K562 (cell line): ENCODE results near the gene RALY. TPM values are rescaled to one million over a fixed set of nuclear protein-coding genes. Genes with fewer than 3 reads are reported as not detected.

Source experiments
- ATAC-seq: fragments of 200-7000 bp; cut with Tn5 transposase; 3 replicates; pipeline ENCODE4 v1.9.1; 2020; ENCODE audit warnings: moderate library complexity
- BruUV-seq: library from RNA; stranded (reverse); fragments of 400-500 nt; replicated peaks from 2 replicates; lab custom pipeline; 2021; lab: Mats Ljungman, UMichigan
- CTCF ChIA-PET: fragments of 300-600 bp; formaldehyde crosslinking; extraction: SDS; loops from one replicate; lab custom pipeline; 2021; ENCODE audit warnings: low intra/inter-chr PET ratio; lab: Yijun Ruan, JAX
- POLR2A ChIA-PET: fragments of 300-600, 350-650 bp; sonication (Branson Sonifier 250); formaldehyde crosslinking; extraction: SDS; loops from one replicate; lab custom pipeline; 2021; ENCODE audit warnings: antibody characterized with exemption, inconsistent platforms; lab: Yijun Ruan, JAX
- DNase-seq, 4 experiments: peaks; one replicate each; pipeline versions ENCODE4 v3.0.0 to v3.0.0-alpha.2; 2011 to 2018; ENCODE audit warnings: low spot score in 3 of 4, mixed read lengths in 3 of 4; ENCODE audit errors: extremely low read depth in 1 of 4
- FAIRE-seq: peaks from 2 replicates; lab custom pipeline; 2011; peaks lifted over from hg19 to GRCh38; lab: Jason Lieb, UNC
- H2AFZ ChIP-seq: 2 replicates; pipeline ENCODE4 v1.6.0; 2011; ENCODE audit warnings: low read depth, low read length, control low read depth, inconsistent platforms
- H3K27ac ChIP-seq: fragments of 200-600 bp; 3 replicates; pipeline ENCODE4 v1.8.0; 2011; ENCODE audit warnings: low read depth, mild to moderate bottlenecking, control low read depth, inconsistent platforms, low read length, moderate library complexity, mixed read lengths; ENCODE audit errors: extremely low read depth
- H3K27me3 ChIP-seq, 2 experiments: fragments of 300-600 bp in 1 of 2; 2 replicates in 1 of 2; 3 replicates in 1 of 2; pipeline versions ENCODE4 v1.6.0 to v1.8.0; 2011; ENCODE audit warnings: inconsistent platforms in 2 of 2, low read length in 2 of 2, mild to moderate bottlenecking in 1 of 2, mixed read lengths in 1 of 2, moderate library complexity in 1 of 2; ENCODE audit not compliant: control insufficient read depth in 2 of 2, insufficient read depth in 2 of 2
- H3K36me3 ChIP-seq: fragments of 300-600 bp; 3 replicates; pipeline ENCODE4 v1.8.0; 2011; ENCODE audit warnings: mild to moderate bottlenecking, low read length, inconsistent platforms; ENCODE audit not compliant: control insufficient read depth, insufficient read depth
- H3K4me1 ChIP-seq, 2 experiments: fragments of 200-600 bp in 1 of 2; replicated peaks in 1 of 2; 2 replicates in 1 of 2; 3 replicates in 1 of 2; pipeline versions ENCODE4 v1.5.1 to v1.8.0; 2011; ENCODE audit warnings: inconsistent platforms in 2 of 2, low read length in 2 of 2, mild to moderate bottlenecking in 1 of 2, mixed read lengths in 1 of 2, moderate library complexity in 1 of 2; ENCODE audit not compliant: control insufficient read depth in 2 of 2, insufficient read depth in 2 of 2
- H3K4me2 ChIP-seq: 2 replicates; pipeline ENCODE4 v1.6.1; 2011; ENCODE audit warnings: low read length, control low read depth, inconsistent platforms, mixed read lengths; ENCODE audit not compliant: insufficient read depth
- H3K4me3 ChIP-seq: fragments of 200-600 bp; sonication (generic), shearing (Covaris generic); 2 replicates; pipeline ENCODE4 v1.5.1; 2016; ENCODE audit warnings: control low read depth, inconsistent platforms
- H3K79me2 ChIP-seq: fragments of 200-600 bp; 3 replicates; pipeline ENCODE4 v1.8.0; 2011; ENCODE audit warnings: low read length, inconsistent platforms; ENCODE audit not compliant: control insufficient read depth, insufficient read depth
- H3K9ac ChIP-seq, 2 experiments: 2 replicates each; pipeline versions ENCODE4 v1.6.0 to v1.6.1; 2011; ENCODE audit warnings: low read depth in 2 of 2, low read length in 2 of 2, control low read depth in 1 of 2, inconsistent platforms in 1 of 2, mild to moderate bottlenecking in 1 of 2, mixed read lengths in 1 of 2; ENCODE audit not compliant: insufficient read depth in 1 of 2
- H3K9me1 ChIP-seq: one replicate; pipeline ENCODE4 v1.6.0; 2011; ENCODE audit warnings: inconsistent platforms, mild to moderate bottlenecking, low read length, moderate library complexity; ENCODE audit not compliant: control insufficient read depth, insufficient read depth
- H3K9me3 ChIP-seq: replicated peaks from 2 replicates; pipeline ENCODE4 v1.5.1; 2011; ENCODE audit warnings: low read depth, low read length, inconsistent platforms; ENCODE audit not compliant: control insufficient read depth, insufficient read depth
- H4K20me1 ChIP-seq: replicated peaks from 2 replicates; pipeline ENCODE4 v1.6.1; 2011; ENCODE audit warnings: low read length, inconsistent platforms, mixed read lengths; ENCODE audit not compliant: control insufficient read depth, insufficient read depth
- ASH1L ChIP-seq: fragments of 450-650 bp; IDR thresholded peaks from 2 replicates; pipeline ENCODE4 v1.6.1; 2018; ENCODE audit warnings: borderline replicate concordance, mild to moderate bottlenecking, low read depth; ENCODE audit not compliant: partially characterized antibody
- DNMT1 ChIP-seq: fragments of 450-650 bp; IDR thresholded peaks from 2 replicates; pipeline ENCODE4 v1.6.1; 2016; ENCODE audit warnings: antibody characterized with exemption, mild to moderate bottlenecking
- KAT7 ChIP-seq: sonication (generic); formaldehyde crosslinking; IDR thresholded peaks from 2 replicates; pipeline ENCODE4 v1.8.0; 2022; ENCODE audit warnings: missing genetic modification reagents, mild to moderate bottlenecking, borderline replicate concordance
- PML ChIP-seq: IDR thresholded peaks from 2 replicates; pipeline ENCODE4 v1.6.1; 2012; ENCODE audit warnings: low read length, inconsistent platforms
- TRIM28 ChIP-seq: fragments of 450-650 bp; IDR thresholded peaks from 2 replicates; pipeline ENCODE4 v1.6.1; 2017
- ZEB2 ChIP-seq: fragments of 450-650 bp; IDR thresholded peaks from 2 replicates; pipeline ENCODE4 v1.6.1; 2016
- ZNF217 ChIP-seq: sonication (generic); formaldehyde crosslinking; IDR thresholded peaks from 2 replicates; pipeline ENCODE4 v1.8.0; 2022; ENCODE audit warnings: mild to moderate bottlenecking, missing genetic modification reagents
- WGBS: fragments of 100-300 bp; shearing (Covaris generic); methylation state at CpG from one replicate; pipeline ENCODE4 v1.1.6; 2016; ENCODE audit warnings: low coverage, mixed read lengths; ENCODE audit not compliant: insufficient coverage; ENCODE audit errors: missing lambda C conversion rate; 5-methylcytosine and 5-hydroxymethylcytosine counted together
- in situ Hi-C: fragments of 300-500 bp; cut with MboI; formaldehyde crosslinking; loops from 4 replicates; pipeline ENCODE4 v1.15.0; 2018; ENCODE audit warnings: inconsistent platforms, mixed read lengths
- intact Hi-C: fragments of 100-400 bp; cut with micrococcal nuclease; formaldehyde crosslinking; loops from 2 replicates; pipeline ENCODE4 v1.14.2; 2022
- polyA plus RNA-seq, 8 experiments: library from polyadenylated mRNA; depleted of rRNA in 4 of 8; stranded (reverse) in 5 of 8; unstranded in 3 of 8; fragments of >200 nt; fragmentation: Nextera tagmentation in 2 of 8; fragmentation: Illumina TruSeq in 1 of 8; extraction: Ambion mirVana in 2 of 8; extraction: Trizol in 1 of 8; gene quantifications; 2 replicates each; pipeline versions ENCODE4 v1.2.1 to v1.2.3, GENCODE V29; 2011 to 2014; ENCODE audit warnings: inconsistent platforms in 1 of 8, missing spikeins in 1 of 8
- total RNA-seq, 7 experiments: library from RNA; depleted of rRNA in 6 of 7; stranded (reverse); fragments of >200 nt in 6 of 7; fragmentation: Illumina TruSeq in 2 of 7; extraction: Trizol in 2 of 7; gene quantifications; 2 replicates each; pipeline versions ENCODE4 v1.2.1 to v1.2.3, GENCODE V29; 2011 to 2021; ENCODE audit warnings: low replicate concordance in 1 of 7
- TF ChIP-seq, protein P1 (sequence below): fragments of 450-650 bp; formaldehyde crosslinking; IDR thresholded peaks from 2 replicates; pipeline ENCODE4 v1.4.0; 2020; ENCODE audit warnings: mild to moderate bottlenecking, moderate library complexity
- TF ChIP-seq, protein P2 (sequence below): fragments of 450-650 bp; IDR thresholded peaks from 2 replicates; pipeline ENCODE4 v1.6.1; 2018; ENCODE audit warnings: mild to moderate bottlenecking, low read depth; ENCODE audit not compliant: partially characterized antibody
- TF ChIP-seq, protein P3 (sequence below): fragments of 450-650 bp; IDR thresholded peaks from 2 replicates; pipeline ENCODE4 v1.6.1; 2017; ENCODE audit warnings: mild to moderate bottlenecking, moderate library complexity
- TF ChIP-seq, protein P4 (sequence below): sonication (generic); formaldehyde crosslinking; IDR thresholded peaks from 2 replicates; pipeline ENCODE4 v1.8.0; 2023; ENCODE audit warnings: mild to moderate bottlenecking, missing genetic modification reagents
- TF ChIP-seq, protein P5 (sequence below): IDR thresholded peaks from 2 replicates; pipeline ENCODE4 v1.6.1; 2016; ENCODE audit warnings: missing genetic modification characterization, missing compliant biosample characterization

The RALY gene
- total and polyA plus RNA-seq, 9 of the 15 experiments (the other 6 are each of a cell fraction or from before 2014, with no cell fraction given) = 0.80 to 207 (median 128) TPM

DNA sequence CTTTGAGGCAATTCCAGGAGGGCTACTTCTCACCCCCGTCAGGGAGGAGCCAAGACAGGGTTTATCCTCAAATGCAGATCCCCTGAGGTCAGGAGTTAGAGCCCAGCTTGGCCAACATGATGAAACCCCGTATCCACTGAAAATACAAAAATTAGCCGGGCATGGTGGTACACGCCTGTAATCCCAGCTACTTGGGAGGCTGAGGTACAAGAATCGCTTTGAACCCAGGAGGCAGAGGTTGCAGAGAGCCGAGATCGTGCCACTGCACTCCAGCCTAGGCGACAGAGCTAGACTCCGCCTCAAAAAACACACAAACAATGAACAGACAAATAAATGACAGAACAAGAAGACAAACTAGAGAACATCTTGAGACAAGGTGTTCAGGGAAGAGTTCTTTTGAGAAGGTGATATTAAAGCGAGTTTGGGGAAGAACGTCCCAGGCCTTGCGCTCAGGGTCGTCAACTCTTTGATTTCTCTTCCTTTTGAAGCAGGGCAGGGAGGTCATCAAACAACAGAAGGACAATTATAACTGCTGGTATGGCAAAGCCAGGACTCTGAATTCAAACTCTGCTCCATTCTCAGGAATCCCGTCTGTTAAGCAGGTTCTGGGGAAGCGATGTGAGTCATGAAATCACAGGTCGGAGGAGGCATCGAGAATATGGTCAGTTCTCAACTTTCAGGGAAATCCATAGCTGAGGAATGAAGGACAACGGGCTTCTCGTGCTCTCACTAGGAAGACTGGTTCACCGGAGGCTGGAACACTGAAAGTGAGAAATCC lies 1.4 kb upstream of the RALY start:
- no peaks in the 10 kb centered on the region for H3K27me3 ChIP-seq
- no peak for FAIRE-seq
- TSS peak; percentile 87 for BruUV-seq
- peaks cover 4% of the 10 kb centered on the region for H3K9me1 ChIP-seq
- H3K36me3 ChIP-seq = peaks cover 10% of the 10 kb centered on the region; the same call in 1 of the 3 replicates
- peaks cover 53% of the 10 kb centered on the region for H3K79me2 ChIP-seq
- POLR2A ChIA-PET = interaction anchor here (0.6 to 2.5 kb wide), 15 partner anchors 9 to 396 kb away, joined by 3 to 11 read pairs (median 3); partner anchors contain the start of gene EIF2S2
- CTCF ChIA-PET = no interaction called here
- intact Hi-C loops = loop anchor here (2.0 to 5.0 kb wide), 2 partner anchors 118 to 500 kb away; partner anchors contain the start of gene CBFA2T2
- peak overlapping the region; percentile 88 for H3K4me2 ChIP-seq
- peak overlapping the region; percentile 97 for H3K4me3 ChIP-seq
- DNase-seq = peak in 1 of 4 experiments; percentile 26
- WGBS = 2% methylated on average over 20 of the region's 20 CpGs
- no peaks in the 10 kb centered on the region for H3K9me3 ChIP-seq
- H3K27ac ChIP-seq = peak overlapping the region; percentile 79
- no peak for ATAC-seq
- peak overlapping the region; percentile 92 for H2AFZ ChIP-seq
- in situ Hi-C loops = no loop called here
- H4K20me1 ChIP-seq = peaks cover 19% of the 10 kb centered on the region
- H3K4me1 ChIP-seq = peaks cover 20 to 26% of the 10 kb centered on the region in 2 experiments
- peak overlapping the region; percentile 86 to 88 for H3K9ac ChIP-seq
- TF ChIP-seq TRIM28 (no peak), ZEB2 (no peak), DNMT1 (no peak), KAT7 (peak; percentile 62; the same call in 1 of the 2 replicates), ZNF217 (no peak), ASH1L (no peak), PML (no peak)
- TF ChIP-seq, protein P1, sequence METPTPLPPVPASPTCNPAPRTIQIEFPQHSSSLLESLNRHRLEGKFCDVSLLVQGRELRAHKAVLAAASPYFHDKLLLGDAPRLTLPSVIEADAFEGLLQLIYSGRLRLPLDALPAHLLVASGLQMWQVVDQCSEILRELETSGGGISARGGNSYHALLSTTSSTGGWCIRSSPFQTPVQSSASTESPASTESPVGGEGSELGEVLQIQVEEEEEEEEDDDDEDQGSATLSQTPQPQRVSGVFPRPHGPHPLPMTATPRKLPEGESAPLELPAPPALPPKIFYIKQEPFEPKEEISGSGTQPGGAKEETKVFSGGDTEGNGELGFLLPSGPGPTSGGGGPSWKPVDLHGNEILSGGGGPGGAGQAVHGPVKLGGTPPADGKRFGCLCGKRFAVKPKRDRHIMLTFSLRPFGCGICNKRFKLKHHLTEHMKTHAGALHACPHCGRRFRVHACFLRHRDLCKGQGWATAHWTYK (CRISPR knock-in tag) = 0 out of 2 replicates have a peak, but pooled peaks have one; percentile 19
- TF ChIP-seq, protein P2, sequence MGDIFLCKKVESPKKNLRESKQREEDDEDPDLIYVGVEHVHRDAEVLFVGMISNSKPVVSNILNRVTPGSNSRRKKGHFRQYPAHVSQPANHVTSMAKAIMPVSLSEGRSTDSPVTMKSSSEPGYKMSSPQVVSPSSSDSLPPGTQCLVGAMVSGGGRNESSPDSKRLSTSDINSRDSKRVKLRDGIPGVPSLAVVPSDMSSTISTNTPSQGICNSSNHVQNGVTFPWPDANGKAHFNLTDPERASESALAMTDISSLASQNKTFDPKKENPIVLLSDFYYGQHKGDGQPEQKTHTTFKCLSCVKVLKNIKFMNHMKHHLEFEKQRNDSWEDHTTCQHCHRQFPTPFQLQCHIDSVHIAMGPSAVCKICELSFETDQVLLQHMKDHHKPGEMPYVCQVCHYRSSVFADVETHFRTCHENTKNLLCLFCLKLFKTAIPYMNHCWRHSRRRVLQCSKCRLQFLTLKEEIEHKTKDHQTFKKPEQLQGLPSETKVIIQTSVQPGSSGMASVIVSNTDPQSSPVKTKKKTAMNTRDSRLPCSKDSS = no peak
- TF ChIP-seq, protein P3, sequence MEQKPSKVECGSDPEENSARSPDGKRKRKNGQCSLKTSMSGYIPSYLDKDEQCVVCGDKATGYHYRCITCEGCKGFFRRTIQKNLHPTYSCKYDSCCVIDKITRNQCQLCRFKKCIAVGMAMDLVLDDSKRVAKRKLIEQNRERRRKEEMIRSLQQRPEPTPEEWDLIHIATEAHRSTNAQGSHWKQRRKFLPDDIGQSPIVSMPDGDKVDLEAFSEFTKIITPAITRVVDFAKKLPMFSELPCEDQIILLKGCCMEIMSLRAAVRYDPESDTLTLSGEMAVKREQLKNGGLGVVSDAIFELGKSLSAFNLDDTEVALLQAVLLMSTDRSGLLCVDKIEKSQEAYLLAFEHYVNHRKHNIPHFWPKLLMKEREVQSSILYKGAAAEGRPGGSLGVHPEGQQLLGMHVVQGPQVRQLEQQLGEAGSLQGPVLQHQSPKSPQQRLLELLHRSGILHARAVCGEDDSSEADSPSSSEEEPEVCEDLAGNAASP = no peak
- TF ChIP-seq, protein P4, sequence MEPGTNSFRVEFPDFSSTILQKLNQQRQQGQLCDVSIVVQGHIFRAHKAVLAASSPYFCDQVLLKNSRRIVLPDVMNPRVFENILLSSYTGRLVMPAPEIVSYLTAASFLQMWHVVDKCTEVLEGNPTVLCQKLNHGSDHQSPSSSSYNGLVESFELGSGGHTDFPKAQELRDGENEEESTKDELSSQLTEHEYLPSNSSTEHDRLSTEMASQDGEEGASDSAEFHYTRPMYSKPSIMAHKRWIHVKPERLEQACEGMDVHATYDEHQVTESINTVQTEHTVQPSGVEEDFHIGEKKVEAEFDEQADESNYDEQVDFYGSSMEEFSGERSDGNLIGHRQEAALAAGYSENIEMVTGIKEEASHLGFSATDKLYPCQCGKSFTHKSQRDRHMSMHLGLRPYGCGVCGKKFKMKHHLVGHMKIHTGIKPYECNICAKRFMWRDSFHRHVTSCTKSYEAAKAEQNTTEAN (CRISPR knock-in tag) = no peak
- TF ChIP-seq, protein P5, sequence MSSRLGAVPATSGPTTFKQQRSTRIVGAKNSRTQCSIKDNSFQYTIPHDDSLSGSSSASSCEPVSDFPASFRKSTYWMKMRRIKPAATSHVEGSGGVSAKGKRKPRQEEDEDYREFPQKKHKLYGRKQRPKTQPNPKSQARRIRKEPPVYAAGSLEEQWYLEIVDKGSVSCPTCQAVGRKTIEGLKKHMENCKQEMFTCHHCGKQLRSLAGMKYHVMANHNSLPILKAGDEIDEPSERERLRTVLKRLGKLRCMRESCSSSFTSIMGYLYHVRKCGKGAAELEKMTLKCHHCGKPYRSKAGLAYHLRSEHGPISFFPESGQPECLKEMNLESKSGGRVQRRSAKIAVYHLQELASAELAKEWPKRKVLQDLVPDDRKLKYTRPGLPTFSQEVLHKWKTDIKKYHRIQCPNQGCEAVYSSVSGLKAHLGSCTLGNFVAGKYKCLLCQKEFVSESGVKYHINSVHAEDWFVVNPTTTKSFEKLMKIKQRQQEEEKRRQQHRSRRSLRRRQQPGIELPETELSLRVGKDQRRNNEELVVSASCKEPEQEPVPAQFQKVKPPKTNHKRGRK = no peak
